ENCODE results near the gene NEK6.

The NEK6 gene

DNA sequence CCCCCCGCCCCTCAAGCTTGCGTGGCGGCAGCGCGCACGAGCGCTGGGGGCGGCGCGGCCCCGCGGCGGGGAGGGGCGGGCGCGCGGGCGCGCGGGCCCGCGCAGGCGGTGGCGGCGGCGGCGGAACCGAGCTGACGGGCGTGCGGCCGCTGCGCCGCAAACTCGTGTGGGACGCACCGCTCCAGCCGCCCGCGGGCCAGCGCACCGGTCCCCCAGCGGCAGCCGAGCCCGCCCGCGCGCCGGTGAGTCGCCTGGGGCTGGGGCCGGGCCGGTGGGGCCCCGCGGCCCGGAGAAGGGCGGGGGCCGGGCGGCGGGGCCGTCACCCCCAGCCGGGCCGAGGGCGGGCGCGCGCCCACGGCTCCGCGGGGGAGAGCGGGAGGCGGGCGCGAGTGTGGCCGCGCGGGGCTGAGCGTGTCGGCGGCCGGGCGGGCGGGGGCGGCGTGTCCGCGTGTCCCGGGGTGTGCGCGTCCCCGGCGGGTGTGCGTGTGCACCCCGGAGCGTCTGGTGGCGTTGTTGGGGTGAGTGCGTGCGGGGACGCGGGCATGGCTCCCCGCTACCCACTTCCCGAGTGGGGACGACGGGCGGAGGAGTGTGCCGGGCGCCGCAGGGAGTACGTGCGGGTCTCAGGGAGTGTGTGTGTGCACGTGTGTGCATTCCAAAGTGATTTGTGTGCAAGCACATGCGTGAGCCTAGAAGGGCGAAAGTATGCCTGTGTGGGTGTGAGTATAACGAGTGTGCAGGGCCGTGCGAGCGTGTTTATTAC lies at the start of gene NEK6:
TSS of gene NEK6 (plus strand) at position 106 of the 763 bp plus-strand sequence. CDS start 44,016 bp downstream, outside the sequence.
- DNase-seq = peak; percentile 37

DNA sequence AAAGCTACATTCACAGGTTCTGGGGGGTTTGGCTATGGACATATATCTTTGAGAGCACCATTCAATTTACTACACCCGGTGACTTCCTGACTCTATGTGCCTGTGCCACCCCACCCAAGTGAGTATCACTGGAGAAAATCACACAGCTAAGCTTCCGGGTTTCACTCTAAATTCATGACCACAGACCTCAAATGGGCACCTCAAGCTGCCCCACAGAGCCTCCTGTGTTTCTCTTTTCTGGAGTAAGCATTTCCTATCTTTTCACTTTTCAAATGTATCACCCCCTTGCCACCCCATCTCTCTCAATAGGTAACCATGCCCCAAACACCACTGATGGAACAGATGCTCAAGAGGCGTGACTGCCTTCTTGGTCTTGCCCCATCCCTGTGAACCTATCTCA lies 49.2 kb upstream of the NEK6 start:
- DNase-seq = no peak

DNA sequence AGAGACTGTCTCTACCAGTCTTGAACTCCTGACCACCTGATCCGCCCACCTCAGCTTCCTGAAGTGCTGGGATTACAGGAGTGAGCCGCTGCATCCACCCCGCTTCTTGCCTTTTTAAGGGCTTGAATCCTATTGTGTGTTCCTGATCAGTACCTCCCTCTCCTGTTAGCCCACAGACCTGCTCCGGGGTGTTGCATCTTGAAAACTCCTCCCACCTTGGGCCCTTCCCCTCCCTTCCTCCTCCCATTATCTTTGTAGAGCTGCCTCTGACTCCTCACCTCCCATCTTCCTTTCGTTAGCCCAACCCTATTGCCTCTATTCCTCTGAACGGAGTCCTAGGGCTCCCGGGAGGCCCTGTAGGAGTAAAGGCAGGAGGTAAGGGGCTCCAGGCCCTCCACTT lies 48.5 kb upstream of the NEK6 start:
- DNase-seq = no peak

DNA sequence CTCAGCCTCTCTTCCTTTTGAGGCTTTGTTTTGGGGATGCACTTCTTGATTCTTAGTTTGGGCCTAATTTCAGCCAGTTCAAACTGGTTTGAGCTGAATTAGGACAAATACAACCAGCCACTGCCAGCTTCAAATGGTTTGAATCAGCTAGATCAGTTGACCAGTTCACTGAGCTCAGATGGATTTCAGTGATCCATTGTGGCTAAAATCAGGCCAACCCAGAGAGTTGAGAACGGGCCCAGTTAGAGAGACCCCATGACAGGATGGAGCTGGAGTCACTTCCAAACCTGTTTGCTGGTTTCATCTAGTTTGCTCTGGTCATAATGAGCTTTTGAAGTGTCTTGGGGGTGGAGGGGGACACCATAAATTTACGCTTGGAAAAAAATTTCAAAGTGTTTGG lies 48.0 kb upstream of the NEK6 start:
- DNase-seq = no peak

DNA sequence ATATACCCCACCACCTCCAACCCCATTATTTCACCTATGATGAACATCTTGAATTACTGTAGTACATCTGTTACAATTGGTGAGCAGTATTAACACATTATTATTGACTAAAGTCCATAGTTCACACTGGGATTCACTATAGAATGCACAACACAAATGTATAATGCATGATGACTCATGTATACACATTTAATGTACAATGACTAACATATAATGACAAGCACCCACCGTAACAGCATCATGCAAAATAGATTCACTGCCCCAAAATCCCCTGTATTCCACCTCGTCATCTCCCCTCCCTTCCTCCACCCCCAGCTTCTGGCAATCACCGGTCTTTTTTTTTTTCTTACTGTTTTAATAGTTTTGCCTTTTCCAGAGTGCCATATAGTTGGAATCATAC lies 47.1 kb upstream of the NEK6 start:
- no peak for DNase-seq

DNA sequence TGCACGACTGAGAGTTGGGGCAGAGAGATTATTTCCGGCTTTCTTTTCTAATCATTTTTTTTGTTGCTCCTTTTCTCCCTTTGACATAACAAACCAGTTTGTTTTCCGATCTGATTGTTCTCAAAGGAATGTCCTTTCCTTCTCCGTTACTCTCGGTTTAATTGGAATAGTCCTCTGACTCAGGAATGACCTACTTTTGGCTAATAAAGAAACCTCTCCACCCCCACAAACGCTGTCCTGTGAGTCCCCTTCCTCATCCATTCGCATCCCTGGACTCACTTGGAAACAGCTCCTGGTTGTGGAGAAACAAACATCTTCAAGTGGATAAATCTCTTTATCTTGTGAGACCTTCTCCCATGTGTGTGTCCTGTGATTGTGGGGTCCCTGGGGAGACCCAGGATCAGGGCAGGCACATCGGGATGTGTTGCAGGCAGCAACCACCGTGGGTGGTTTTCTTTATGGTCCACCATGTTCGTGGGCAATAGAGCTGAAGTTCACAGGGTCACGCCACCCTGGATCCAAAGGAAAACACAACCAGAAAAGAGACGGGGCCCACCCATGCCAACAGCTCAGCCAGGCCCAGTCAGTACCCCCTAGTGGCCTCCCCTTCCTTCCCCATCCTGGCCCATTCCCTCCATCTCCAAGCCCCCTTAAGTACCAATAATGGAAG lies 45.2 kb upstream of the NEK6 start:
- peak; percentile 17 for DNase-seq

DNA sequence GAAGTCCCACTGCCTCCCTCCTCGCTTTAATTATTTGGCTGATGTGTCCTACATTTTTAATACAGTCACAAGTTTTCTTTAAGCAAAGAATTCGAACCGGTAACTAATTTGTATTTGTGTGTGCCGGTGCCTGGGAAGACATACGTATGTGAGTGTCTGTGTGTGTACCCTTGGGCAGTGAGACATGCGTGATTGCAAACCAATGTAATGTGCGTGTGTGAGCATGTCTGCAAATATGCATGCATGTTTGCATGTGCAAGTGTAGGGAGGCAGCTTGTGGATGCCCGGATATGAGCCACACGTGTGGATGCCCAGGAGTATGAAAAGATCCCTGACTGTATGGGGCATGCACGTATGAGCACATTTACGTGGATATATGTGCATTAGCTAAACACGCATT lies 44.4 kb upstream of the NEK6 start:
- DNase-seq = no peak

DNA sequence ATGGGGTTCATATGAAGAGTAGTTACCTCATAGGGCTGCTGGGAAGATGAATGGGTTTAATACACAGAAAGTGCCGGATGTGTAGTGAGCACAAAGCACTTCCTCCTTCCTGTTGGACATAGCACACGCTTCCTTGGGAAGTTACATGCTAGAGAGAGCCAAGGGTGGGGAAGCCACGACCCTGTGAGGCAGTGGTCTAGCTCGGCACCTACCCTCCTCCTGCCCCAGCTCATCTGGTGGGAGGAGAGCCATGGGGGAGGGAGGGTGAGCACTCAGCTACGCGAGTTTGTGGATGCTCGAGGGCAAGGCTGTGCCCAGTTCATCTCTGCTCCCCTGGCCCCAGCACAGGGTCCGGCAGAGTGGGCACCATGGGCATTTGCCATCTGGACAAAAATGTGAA lies 43.6 kb upstream of the NEK6 start:
- peak; percentile 25 for DNase-seq

DNA sequence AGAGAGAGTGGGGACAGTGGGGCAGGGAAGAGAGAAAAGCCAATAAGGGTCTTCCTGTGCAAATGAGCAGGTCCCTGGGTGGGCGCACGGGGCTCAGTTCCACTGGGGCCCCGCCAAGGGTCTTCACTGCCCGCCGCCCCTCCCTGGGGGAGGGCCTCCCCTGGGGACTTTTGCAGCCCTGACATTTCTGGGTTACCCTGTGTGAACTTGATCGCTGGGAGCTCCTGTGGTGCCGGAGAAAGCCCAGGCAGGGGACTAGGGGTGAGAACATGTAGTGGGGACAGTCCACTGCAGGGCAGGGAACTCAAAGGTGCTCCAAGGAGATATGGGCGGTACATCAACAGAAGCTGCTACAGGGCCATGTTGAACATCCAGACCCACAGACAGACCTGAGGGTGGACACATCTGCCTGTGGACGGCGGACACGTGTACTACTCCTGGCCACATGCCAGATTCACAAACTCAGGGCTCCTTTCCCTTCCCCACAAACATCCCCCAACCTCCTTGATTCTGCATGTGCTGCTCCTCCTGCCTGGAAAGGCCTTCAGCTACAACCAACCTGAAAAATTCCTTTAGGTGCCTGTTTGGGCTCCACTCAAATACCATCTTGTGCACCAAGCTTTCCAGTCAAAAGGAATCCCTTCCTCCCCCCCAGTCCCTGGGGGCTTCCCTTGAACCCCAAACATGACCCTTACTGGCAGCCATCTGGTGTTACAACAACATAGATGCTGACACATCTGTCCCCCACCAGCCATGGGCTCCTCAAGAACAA lies 43.0 kb upstream of the NEK6 start:
- no peak for DNase-seq

DNA sequence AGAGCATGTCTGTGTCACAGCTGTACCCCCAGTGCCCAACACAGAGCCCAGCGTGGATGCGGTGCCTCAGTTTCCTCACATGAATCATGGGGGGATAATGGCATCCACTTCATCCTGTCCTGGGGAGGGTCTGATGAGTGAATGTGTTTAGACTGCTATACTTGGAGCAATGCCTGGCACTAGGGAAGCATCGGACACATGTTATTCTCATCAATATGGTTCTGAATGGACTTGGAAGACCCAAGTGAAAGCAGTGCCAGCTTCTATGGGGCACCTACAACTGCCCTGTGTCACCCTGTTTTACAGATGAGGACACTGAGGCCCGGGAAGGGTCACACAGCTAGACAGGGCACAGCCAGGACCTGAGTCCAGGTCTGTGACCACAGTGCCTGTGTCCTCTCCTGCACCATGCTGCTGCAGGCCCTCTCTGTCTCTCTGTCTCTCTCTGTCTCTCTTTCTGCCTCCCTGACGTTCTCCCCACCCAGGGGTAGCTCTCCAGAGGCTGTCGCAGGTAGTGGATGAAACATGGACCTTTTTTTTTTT lies 42.3 kb upstream of the NEK6 start:
- no peak for DNase-seq

DNA sequence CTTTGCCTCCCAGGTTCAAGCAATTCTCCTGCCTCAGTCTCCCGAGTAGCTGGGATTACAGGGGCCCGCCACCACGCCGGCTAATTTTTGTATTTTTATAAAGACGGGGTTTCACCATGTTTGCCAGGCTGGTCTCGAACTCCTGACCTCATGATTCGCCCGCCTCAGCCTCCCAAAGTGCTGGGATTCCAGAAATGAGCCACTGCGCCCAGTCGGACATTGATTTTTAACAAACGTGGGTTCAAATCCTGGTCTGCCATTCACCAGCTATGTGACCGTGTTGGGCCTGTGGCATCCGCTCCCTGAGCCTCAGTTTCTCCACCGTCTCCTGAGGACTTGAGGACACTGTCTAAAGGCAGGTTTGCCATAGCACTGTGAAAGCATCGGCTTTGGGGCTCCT lies 41.8 kb upstream of the NEK6 start:
- DNase-seq = no peak

DNA sequence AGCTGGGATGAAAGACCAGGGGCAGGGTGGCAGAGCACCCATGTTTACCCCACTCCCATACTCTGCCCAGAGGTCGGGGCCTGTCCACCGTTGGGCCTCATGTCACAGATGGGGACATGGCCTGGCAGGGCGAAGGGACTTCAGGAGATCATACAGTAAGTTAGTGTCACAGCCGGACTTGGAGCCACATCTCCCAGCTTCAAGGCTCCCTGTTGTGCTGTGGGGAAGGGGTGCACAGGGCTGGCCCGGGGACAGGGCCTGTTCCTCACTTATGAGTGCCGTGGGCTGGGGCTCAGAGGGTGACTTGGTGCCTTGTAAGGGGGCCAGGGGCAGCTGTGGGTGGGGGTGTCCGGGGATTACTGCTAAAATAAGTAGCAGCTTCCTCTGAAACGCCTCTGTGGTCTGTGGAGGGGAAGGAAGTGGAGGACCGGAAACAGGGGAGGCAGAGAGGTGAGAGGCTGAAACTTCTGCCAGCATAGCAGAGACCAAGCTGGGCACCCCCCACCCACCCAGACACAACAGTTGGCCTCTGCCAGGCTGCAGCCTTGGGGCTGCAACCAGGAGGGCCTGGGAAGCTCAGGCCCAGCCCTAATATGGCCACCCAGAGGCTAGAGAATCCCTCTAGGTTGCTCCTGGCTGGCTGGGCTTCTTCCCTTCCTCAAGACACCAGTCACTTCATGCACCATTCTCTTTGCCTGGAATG lies 41.1 kb upstream of the NEK6 start:
- peak; percentile 51 for DNase-seq

DNA sequence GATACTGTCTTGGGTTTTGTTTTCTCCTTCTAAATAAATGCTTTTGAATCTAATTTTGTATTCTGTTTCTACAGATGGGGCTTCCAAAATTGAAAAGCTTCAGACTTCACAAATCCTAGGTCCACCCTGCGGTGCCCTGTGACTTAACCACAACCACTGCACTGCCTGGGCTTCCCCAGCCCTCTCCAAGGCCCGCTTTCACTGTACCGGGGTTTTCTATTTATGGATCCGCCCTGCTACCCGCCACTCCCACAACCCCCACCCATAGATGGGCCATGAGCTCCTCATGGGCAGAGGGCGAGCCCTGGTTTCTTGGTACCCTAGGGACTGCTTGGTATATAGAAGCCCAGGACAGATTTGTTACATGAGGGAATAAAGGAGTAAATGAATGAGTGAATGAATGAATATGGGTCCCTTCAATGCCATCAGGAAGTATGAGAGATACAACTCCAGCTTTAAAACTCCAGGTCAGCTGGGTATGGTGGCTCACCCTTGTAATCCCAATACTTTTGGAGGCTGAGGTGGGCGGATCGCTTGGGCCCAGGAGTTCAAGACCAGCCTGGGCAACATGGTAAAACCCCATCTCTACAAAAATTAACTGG lies 39.8 kb upstream of the NEK6 start:
- no peak for DNase-seq

DNA sequence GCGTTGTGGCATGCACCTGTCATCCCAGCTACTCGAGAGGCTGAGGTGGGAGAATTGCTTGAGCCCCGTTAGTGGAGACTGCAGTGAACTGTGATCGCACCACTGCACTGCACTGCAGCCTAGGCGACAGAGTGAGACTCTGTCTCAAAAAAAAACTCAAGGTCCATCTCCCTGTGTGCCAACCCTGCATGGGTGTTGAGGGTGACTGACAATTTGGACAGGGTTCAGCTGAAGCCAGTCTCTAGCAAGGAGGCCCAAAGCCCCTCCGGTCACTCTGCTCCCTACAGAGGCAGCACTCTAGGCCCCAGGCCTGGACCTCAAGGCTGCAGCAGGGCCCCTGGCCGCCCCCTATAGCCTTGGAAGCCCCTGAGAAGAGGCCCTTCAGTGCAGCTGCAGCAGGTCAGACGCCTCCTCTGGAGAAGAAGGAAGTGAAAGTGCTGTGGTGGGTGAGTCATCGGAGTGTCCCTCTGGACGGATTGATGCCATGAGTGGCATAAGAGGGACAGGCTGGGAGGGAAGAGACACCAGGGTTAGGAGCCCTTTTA lies 39.2 kb upstream of the NEK6 start:
- no peak for DNase-seq

DNA sequence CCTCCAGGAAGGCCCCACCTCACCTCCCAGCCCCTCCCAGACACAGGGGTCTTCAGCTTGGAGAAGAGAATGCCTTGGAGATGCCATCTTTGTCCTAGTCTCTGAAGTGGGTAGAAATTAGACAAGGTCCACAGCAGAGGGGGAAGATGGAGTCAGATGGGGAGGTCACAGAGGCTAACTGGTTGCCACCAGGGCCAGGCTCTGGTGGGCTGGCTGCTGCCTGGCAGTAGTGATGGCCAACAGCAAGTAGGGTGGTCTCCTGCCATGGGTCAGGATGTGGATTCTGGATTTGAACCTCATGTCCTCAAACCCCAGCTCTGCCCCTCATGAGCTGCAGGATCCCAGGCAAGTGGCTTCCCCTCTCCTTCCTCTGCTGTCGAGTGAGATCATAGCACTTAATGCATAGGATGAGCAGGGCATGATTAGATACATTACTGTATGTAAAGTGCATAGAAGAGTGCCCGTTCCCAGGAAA lies 38.7 kb upstream of the NEK6 start:
- no peak for DNase-seq

DNA sequence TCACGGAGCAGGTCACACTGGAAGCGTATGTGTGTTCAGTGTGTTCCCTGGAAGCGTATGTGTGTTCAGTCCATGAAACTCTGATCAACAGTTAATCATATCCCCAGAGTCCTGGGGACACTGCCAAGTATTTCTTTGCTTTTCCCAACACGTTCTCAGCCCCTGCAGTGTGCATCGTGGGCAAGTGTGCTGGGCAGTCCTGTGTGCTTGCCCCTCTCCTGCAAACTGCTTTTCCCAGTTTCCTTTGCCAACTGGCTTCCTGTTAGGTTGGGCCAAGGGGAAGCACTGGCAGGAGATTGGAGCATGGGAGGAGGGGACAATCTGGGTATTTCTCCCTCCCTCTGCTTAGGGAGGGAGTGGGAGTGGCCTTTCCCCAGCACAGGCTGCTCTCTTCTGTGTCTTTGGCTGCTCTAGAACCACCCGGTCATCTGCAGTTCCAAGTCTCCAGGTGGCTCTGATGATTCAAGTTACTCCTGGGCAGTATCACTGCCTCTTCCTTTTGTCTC lies 36.8 kb upstream of the NEK6 start:
- DNase-seq = no peak

DNA sequence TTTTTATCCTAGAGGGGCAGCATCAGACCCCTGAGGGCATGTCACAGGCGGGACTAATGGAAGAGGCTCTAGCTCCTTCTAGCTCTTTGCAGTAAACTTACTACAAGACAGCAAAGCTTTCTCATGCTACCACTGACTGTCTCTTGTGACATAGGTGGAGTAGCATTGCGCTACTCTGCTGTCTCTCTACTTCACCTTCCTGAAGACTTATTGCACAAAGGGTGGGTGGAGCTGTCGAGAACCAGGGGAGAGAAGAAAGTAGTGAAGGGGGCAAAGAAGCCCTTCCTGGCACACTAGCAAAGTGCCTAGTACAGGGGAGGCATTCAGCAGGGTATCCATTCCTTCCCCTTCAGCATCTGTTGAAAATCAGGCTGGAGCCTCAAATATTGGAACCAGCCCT lies 36.1 kb upstream of the NEK6 start:
- no peak for DNase-seq

DNA sequence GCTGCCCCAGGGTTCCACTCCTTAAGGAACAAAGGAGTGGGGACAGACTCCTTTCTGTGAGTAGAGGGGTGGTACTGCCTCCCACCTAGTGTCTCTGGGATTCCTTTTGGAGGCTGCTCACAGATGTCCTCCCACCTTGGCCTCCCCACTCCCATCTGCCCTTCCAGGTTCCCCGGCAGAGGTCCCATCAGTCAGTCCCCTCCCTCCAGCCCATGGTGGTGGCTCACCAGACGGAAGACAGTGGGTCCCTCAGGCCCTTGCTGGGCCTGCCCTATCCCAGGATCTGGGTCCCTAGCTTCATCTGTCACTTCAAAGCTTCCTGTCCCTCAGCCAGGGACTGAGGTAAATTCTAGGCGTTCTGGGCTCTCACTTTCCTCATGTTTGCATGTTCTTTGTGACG lies 35.6 kb upstream of the NEK6 start:
- DNase-seq = no peak

DNA sequence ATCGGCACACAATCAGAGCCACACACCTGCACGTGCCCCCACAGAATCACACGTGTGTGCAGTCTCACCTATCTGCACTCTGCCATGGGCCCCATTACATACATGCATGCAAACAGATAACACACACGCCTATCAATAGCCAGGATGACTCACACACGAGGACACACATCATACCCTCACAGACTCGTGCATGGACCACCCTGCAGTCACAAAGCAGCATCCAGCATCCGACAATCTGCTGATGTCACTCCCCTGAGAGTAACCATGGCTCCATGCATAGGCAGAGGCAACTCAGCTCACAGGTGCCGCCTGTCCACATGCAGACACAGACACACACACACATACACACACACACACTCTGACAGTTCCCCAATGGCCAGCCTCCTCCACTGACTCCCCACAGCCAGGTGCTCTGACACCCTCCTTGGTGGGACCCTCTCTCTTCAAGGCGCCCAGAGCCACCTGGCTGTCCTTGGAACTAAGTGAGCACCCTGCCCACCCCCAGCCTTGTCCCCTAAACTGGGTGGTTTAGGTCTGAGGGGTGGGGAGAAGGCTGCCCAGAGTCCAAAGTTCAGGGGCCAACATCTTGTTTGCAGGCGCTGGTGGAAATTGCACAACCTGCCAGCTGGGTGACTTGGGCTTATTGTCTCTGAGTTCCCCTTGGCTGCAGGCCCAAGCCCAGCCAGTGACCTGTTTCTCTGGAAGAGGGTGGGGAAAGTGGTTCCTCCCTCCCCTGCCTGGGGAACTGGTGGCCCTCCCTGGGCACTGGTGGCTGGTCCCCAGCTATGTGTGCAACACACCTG lies 34.6 kb upstream of the NEK6 start:
- no peak for DNase-seq

DNA sequence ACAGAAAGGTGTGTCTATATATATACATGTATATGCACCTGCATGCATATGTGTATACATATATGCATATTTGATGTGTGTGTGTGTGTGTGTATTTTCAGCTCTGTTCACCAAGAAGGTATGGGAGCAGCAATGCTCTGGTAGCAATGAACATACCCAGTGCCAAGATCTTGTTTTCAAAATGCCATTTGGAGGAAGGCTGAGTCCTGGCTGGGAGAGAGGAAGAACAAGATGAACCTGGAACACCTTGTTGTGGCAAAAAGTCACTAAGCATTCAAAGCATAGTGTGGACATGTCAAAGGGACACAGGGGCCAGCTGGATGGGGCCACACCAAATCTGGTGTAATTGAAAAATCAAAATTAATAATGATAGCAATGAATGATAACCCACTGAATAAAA lies 31.8 kb upstream of the NEK6 start:
- no peak for DNase-seq

DNA sequence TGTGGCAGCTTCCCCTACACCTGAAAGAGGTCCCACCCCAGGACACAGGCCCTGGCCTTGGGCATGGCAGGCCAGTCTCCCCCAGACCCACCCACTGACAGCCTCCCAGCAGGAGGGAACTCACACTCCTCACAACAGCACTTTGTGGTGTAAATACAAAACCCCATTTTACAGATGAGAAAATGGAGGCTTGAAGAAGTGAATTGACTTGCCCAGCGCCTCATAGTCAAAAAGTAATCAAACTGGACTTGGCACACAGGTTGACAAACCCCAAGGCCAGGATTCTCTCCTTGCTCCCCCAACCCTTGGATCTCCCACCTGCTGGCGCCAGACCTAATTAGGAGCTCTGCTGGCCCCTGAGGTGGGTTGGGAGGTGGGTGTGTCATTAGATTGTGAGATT lies 29.2 kb upstream of the NEK6 start:
- no peak for DNase-seq
